Type B pancreatic cell (in vitro differentiated cells): ENCODE results near the gene TMUB1. TPM values are rescaled to one million over a fixed set of nuclear protein-coding genes. Genes with fewer than 3 reads are reported as not detected.

ENCODE experiments used
- DNase-seq: peaks from one replicate; pipeline ENCODE4 v3.0.0; 2021; ENCODE audit warnings: mixed read lengths; ENCODE audit not compliant: unreplicated experiment; ENCODE audit errors: extremely low spot score
- H3K27ac Mint-ChIP-seq: 2 replicates; pipeline ENCODE4 v1.8.0; 2021; ENCODE audit warnings: mild to moderate bottlenecking, mixed read lengths
- H3K27me3 Mint-ChIP-seq: 2 replicates; pipeline ENCODE4 v1.8.0; 2021; ENCODE audit warnings: mixed read lengths
- H3K36me3 Mint-ChIP-seq: 2 replicates; pipeline ENCODE4 v1.8.0; 2021; ENCODE audit warnings: mixed read lengths
- H3K4me1 Mint-ChIP-seq: one replicate; pipeline ENCODE4 v1.8.0; 2021; ENCODE audit warnings: mixed read lengths; ENCODE audit not compliant: unreplicated experiment
- H3K4me3 Mint-ChIP-seq: 2 replicates; pipeline ENCODE4 v1.8.0; 2021; ENCODE audit warnings: mild to moderate bottlenecking, mixed read lengths
- H3K9me3 Mint-ChIP-seq: 2 replicates; pipeline ENCODE4 v1.8.0; 2021; ENCODE audit warnings: mixed read lengths
- CTCF ChIP-seq: fragments of 200-600 bp; sonication (generic); conservative IDR thresholded peaks from 2 replicates; pipeline ENCODE4 v1.5.0; 2021; ENCODE audit warnings: antibody characterized with exemption, mild to moderate bottlenecking
- total RNA-seq: library from RNA; stranded (reverse); gene quantifications from 2 replicates; pipeline ENCODE4 v1.2.1, GENCODE V29; 2021; ENCODE audit warnings: low replicate concordance

Gene TMUB1
- total RNA-seq, 1 donor from 2014 or later, result 37.9 TPM

GRCh38 chr7:151095828-151096475 is 12.7 kb upstream of the TMUB1 start:
- no peaks in the 10 kb centered on the region for H3K27me3 Mint-ChIP-seq
- H3K4me1 Mint-ChIP-seq, result peaks cover 10% of the 10 kb centered on the region
- DNase-seq, result no peak
- no peak for TF ChIP-seq CTCF
- no peak overlapping the region for H3K4me3 Mint-ChIP-seq
- no peaks in the 10 kb centered on the region for H3K9me3 Mint-ChIP-seq
- H3K27ac Mint-ChIP-seq, result peak overlapping the region; percentile 51
- H3K36me3 Mint-ChIP-seq, result no peaks in the 10 kb centered on the region

GRCh38 chr7:151095123-151095797 is 12.0 kb upstream of the TMUB1 start:
- Mint-ChIP-seq H3K4me1 (peaks cover 10% of the 10 kb centered on the region), H3K27me3 (no peaks in the 10 kb centered on the region), H3K9me3 (no peaks in the 10 kb centered on the region), H3K4me3 (no peak overlapping the region), H3K27ac (no peak overlapping the region), H3K36me3 (no peaks in the 10 kb centered on the region)
- no peak for DNase-seq
- no peak for TF ChIP-seq CTCF

GRCh38 chr7:151094675-151095074 is 11.4 kb upstream of the TMUB1 start:
- no peak for TF ChIP-seq CTCF
- no peak for DNase-seq
- Mint-ChIP-seq H3K4me1 (peaks cover 11% of the 10 kb centered on the region), H3K4me3 (no peak overlapping the region), H3K27me3 (no peaks in the 10 kb centered on the region), H3K27ac (no peak overlapping the region), H3K9me3 (no peaks in the 10 kb centered on the region), H3K36me3 (no peaks in the 10 kb centered on the region)

GRCh38 chr7:151093748-151094147 is 10.5 kb upstream of the TMUB1 start:
- H3K4me1 Mint-ChIP-seq, result peaks cover 21% of the 10 kb centered on the region
- no peak for DNase-seq
- H3K36me3 Mint-ChIP-seq, result peaks cover 7% of the 10 kb centered on the region
- no peaks in the 10 kb centered on the region for H3K27me3 Mint-ChIP-seq
- TF ChIP-seq CTCF, result no peak
- no peak overlapping the region for H3K27ac Mint-ChIP-seq
- H3K9me3 Mint-ChIP-seq, result no peaks in the 10 kb centered on the region
- no peak overlapping the region for H3K4me3 Mint-ChIP-seq

GRCh38 chr7:151091988-151092387 is 8.7 kb upstream of the TMUB1 start:
- no peak for DNase-seq
- Mint-ChIP-seq H3K9me3 (no peaks in the 10 kb centered on the region), H3K27me3 (no peaks in the 10 kb centered on the region), H3K27ac (no peak overlapping the region), H3K4me3 (no peak overlapping the region), H3K4me1 (peaks cover 25% of the 10 kb centered on the region), H3K36me3 (peaks cover 7% of the 10 kb centered on the region)
- no peak for TF ChIP-seq CTCF
